Measurements from ENCODE around the gene PAOX.

- TF ChIP-seq CTCF (IDR thresholded peaks at IDR 0.05; ENCODE audit: low read length) (no peak), EZH2 (IDR thresholded peaks at IDR 0.05; ENCODE audit: borderline replicate concordance, low read length) (no peak)
Measured at GRCh38 chr10:133397938-133398337, 18.9 kb downstream of the PAOX start.
